Measurements from ENCODE around the gene GRM7.

GRCh38 chr3:6928064-6928463 is 67.1 kb downstream of the GRM7 start:
- TF ChIP-seq CTCF (IDR thresholded peaks at IDR 0.05) (peak in 1 of 7 experiments; percentile 9), POLR2A (IDR thresholded peaks at IDR 0.05) (no peak)

Measured in body of pancreas (tissue), 4 donors.